Parathyroid adenoma (tissue), 2 donors: ENCODE results near the gene GRIN2A.

Experiments used
- H2AFZ ChIP-seq: fragments of 300-600 bp; sonication (generic); one replicate; pipeline ENCODE4 v1.7.0; 2017; ENCODE audit warnings: antibody characterized with exemption, mild to moderate bottlenecking
- H3K27ac ChIP-seq: fragments of 300-600 bp; sonication (generic); one replicate; pipeline ENCODE4 v1.7.0; 2017
- H3K27me3 ChIP-seq: fragments of 300-600 bp; sonication (generic); one replicate; pipeline ENCODE4 v1.7.0; 2017; ENCODE audit warnings: low read length; ENCODE audit not compliant: control insufficient read depth, insufficient read depth
- H3K36me3 ChIP-seq: fragments of 300-600 bp; sonication (generic); one replicate; pipeline ENCODE4 v1.7.0; 2017; ENCODE audit warnings: low read length; ENCODE audit not compliant: control insufficient read depth, insufficient read depth
- H3K4me1 ChIP-seq: fragments of 300-600 bp; sonication (generic); one replicate; pipeline ENCODE4 v1.7.0; 2017; ENCODE audit warnings: control low read depth
- H3K4me2 ChIP-seq: fragments of 300-600 bp; sonication (generic); one replicate; pipeline ENCODE4 v1.7.0; 2017; ENCODE audit warnings: low read length
- H3K4me3 ChIP-seq: fragments of 300-600 bp; sonication (generic); one replicate; pipeline ENCODE4 v1.7.0; 2017; ENCODE audit warnings: low read depth, low read length
- H3K79me2 ChIP-seq: fragments of 300-600 bp; sonication (generic); one replicate; pipeline ENCODE4 v1.7.0; 2017; ENCODE audit warnings: control low read depth
- H3K9ac ChIP-seq: fragments of 300-600 bp; sonication (generic); one replicate; pipeline ENCODE4 v1.7.0; 2017; ENCODE audit warnings: mild to moderate bottlenecking
- H3K9me3 ChIP-seq: fragments of 300-600 bp; sonication (generic); one replicate; pipeline ENCODE4 v1.7.0; 2017; ENCODE audit warnings: low read length; ENCODE audit not compliant: control insufficient read depth
- CTCF ChIP-seq: fragments of 300-600 bp; sonication (generic); IDR thresholded peaks from one replicate; pipeline ENCODE4 v1.7.0; 2017; ENCODE audit warnings: antibody characterized with exemption, mild to moderate bottlenecking
- donor health status: primary hyperparathyroidism.

GRIN2A gene

GRCh38 chr16:9820476-9821246 is 361.6 kb downstream of the GRIN2A start:
- Histone ChIP-seq H3K4me3 (no peak overlapping the region), H3K9me3 (no peaks in the 10 kb centered on the region), H3K27me3 (no peaks in the 10 kb centered on the region), H3K9ac (no peak overlapping the region), H2AFZ (no peak overlapping the region), H3K79me2 (no peaks in the 10 kb centered on the region), H3K4me2 (no peak overlapping the region), H3K4me1 (no peaks in the 10 kb centered on the region), H3K27ac (no peak overlapping the region), H3K36me3 (no peaks in the 10 kb centered on the region)
- TF ChIP-seq CTCF, result no peak

GRCh38 chr16:9818702-9819101 is 363.5 kb downstream of the GRIN2A start:
- H3K79me2 ChIP-seq, result no peaks in the 10 kb centered on the region
- H3K9me3 ChIP-seq, result no peaks in the 10 kb centered on the region
- H3K36me3 ChIP-seq, result no peaks in the 10 kb centered on the region
- H3K27me3 ChIP-seq, result no peaks in the 10 kb centered on the region
- H3K9ac ChIP-seq, result no peak overlapping the region
- H3K4me1 ChIP-seq, result no peaks in the 10 kb centered on the region
- no peak overlapping the region for H3K4me3 ChIP-seq
- TF ChIP-seq CTCF, result no peak
- H3K4me2 ChIP-seq, result no peak overlapping the region
- H2AFZ ChIP-seq, result no peak overlapping the region
- H3K27ac ChIP-seq, result no peak overlapping the region

GRCh38 chr16:9817586-9817985 is 364.6 kb downstream of the GRIN2A start:
- H3K36me3 ChIP-seq, result no peaks in the 10 kb centered on the region
- no peak for TF ChIP-seq CTCF
- H3K9ac ChIP-seq, result no peak overlapping the region
- H3K9me3 ChIP-seq, result no peaks in the 10 kb centered on the region
- no peak overlapping the region for H3K4me2 ChIP-seq
- no peak overlapping the region for H3K27ac ChIP-seq
- H3K4me1 ChIP-seq, result no peaks in the 10 kb centered on the region
- H3K4me3 ChIP-seq, result no peak overlapping the region
- H2AFZ ChIP-seq, result no peak overlapping the region
- H3K79me2 ChIP-seq, result no peaks in the 10 kb centered on the region
- no peaks in the 10 kb centered on the region for H3K27me3 ChIP-seq

- H2AFZ ChIP-seq, result no peak overlapping the region
- no peaks in the 10 kb centered on the region for H3K4me1 ChIP-seq
- H3K9me3 ChIP-seq, result no peaks in the 10 kb centered on the region
- H3K79me2 ChIP-seq, result no peaks in the 10 kb centered on the region
- H3K9ac ChIP-seq, result no peak overlapping the region
- H3K36me3 ChIP-seq, result no peaks in the 10 kb centered on the region
- H3K4me3 ChIP-seq, result no peak overlapping the region
- no peak overlapping the region for H3K27ac ChIP-seq
- no peak overlapping the region for H3K4me2 ChIP-seq
- TF ChIP-seq CTCF, result no peak
- no peaks in the 10 kb centered on the region for H3K27me3 ChIP-seq
These were observed 365.6 kb downstream of the GRIN2A start for GRCh38 chr16:9816644-9817043.

- Histone ChIP-seq H3K79me2 (no peaks in the 10 kb centered on the region), H3K27ac (no peak overlapping the region), H3K36me3 (no peaks in the 10 kb centered on the region), H3K9me3 (no peaks in the 10 kb centered on the region), H2AFZ (no peak overlapping the region), H3K4me1 (no peaks in the 10 kb centered on the region), H3K4me2 (no peak overlapping the region), H3K9ac (no peak overlapping the region), H3K27me3 (no peaks in the 10 kb centered on the region), H3K4me3 (no peak overlapping the region)
- TF ChIP-seq CTCF, result no peak
These were observed 368.6 kb downstream of the GRIN2A start for GRCh38 chr16:9813665-9814064.
